Muscle layer of duodenum (tissue), 2 donors: ENCODE measurements around the gene ATG2A.

Experiments
- H3K27ac ChIP-seq: one replicate; pipeline ENCODE4 v1.7.0; 2013; ENCODE audit warnings: mild to moderate bottlenecking, low read length
- H3K27me3 ChIP-seq: one replicate; pipeline ENCODE4 v1.7.0; 2013; ENCODE audit warnings: low read depth, mild to moderate bottlenecking, control low read depth, low read length
- H3K36me3 ChIP-seq, 2 donors: one replicate each; pipeline ENCODE4 v1.7.0; 2013; ENCODE audit warnings: low read length in 2 of 2, control low read depth in 1 of 2, mild to moderate bottlenecking in 1 of 2; ENCODE audit not compliant: insufficient read depth in 2 of 2, control insufficient read depth in 1 of 2
- H3K4me1 ChIP-seq, 2 donors: one replicate each; pipeline ENCODE4 v1.7.0; 2013; ENCODE audit warnings: low read length in 2 of 2, mild to moderate bottlenecking in 2 of 2, control low read depth in 1 of 2, moderate library complexity in 1 of 2; ENCODE audit not compliant: insufficient read depth in 2 of 2, control insufficient read depth in 1 of 2
- H3K4me3 ChIP-seq, 2 donors: one replicate each; pipeline ENCODE4 v1.7.0; 2013; ENCODE audit warnings: low read length in 2 of 2, low read depth in 1 of 2, mild to moderate bottlenecking in 1 of 2
- H3K9me3 ChIP-seq, 2 donors: one replicate each; pipeline ENCODE4 v1.7.0; 2013; ENCODE audit warnings: low read length in 2 of 2, control low read depth in 1 of 2, mild to moderate bottlenecking in 1 of 2; ENCODE audit not compliant: control insufficient read depth in 1 of 2
- donor health status: healthy.

Gene ATG2A

DNA sequence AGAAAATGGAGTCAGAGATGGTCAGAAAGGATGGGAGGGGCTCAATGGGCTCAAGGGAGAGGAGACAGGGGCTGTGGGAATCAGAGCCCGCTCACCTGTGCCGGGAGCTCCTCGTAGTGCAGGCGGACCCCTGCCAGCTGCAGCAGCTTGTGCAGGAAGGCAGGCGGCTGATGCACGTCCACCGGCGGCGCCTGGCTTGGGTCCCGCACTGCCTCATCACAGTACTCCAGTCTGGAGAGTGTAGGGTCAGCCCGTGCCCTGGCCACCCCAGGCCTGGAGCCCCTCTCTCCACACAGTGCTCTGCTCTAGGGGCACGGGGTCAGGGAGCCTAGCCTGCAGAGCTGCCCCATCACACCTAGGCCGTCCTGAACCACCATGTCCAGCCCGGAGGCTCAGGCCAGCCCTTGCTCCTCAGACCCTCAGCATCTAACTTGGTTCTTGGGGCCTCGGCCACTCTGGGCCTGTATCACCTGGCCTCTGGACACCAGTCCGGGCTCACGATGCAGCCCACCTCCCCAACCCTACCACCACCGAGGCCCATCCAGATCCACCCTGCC is 3.8 kb downstream of the ATG2A start:
- Histone ChIP-seq H3K4me3 (no peak overlapping the region), H3K9me3 (no peaks in the 10 kb centered on the region), H3K36me3 (peaks cover 32 to 62% of the 10 kb centered on the region in 2 donors), H3K27me3 (no peaks in the 10 kb centered on the region), H3K4me1 (peaks cover 12 to 26% of the 10 kb centered on the region in 2 donors), H3K27ac (no peak overlapping the region)

GRCh38 chr11:64911689-64912088 is 5.3 kb downstream of the ATG2A start:
- Histone ChIP-seq H3K27ac (no peak overlapping the region), H3K27me3 (no peaks in the 10 kb centered on the region), H3K4me1 (peaks cover 7 to 19% of the 10 kb centered on the region in 2 donors), H3K4me3 (no peak overlapping the region), H3K9me3 (no peaks in the 10 kb centered on the region), H3K36me3 (peaks cover 32 to 74% of the 10 kb centered on the region in 2 donors)

DNA sequence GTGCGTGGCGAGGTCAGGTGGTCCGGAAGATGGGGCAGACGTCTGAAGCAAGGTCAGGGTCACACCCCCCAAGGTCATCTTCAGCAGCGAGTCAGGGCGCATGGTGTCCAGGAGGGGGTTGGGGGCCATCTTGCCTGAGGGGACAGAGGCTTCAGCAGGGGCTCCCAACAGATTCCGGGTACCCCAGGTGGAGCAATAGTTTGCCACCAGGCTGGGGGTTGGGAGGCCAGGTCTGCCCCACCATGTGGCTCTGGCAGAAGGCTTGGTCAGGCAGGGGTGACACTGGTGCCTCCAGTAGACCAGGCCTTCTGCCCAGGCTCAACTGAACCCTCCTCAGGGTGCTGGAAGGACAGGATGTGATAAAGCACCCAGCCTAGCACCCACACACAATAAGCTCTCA is 5.9 kb downstream of the ATG2A start:
- Histone ChIP-seq H3K36me3 (peaks cover 32 to 80% of the 10 kb centered on the region in 2 donors), H3K4me3 (no peak overlapping the region), H3K4me1 (peaks cover 5 to 14% of the 10 kb centered on the region in 2 donors), H3K27ac (no peak overlapping the region), H3K27me3 (no peaks in the 10 kb centered on the region), H3K9me3 (no peaks in the 10 kb centered on the region)

- Histone ChIP-seq H3K9me3 (no peaks in the 10 kb centered on the region), H3K36me3 (peaks cover 32 to 86% of the 10 kb centered on the region in 2 donors), H3K4me1 (peaks cover 0 to 8% of the 10 kb centered on the region in 2 donors), H3K27ac (no peak overlapping the region), H3K27me3 (no peaks in the 10 kb centered on the region), H3K4me3 (no peak overlapping the region)
These were observed 6.4 kb downstream of the ATG2A start for GRCh38 chr11:64910451-64911093.

DNA sequence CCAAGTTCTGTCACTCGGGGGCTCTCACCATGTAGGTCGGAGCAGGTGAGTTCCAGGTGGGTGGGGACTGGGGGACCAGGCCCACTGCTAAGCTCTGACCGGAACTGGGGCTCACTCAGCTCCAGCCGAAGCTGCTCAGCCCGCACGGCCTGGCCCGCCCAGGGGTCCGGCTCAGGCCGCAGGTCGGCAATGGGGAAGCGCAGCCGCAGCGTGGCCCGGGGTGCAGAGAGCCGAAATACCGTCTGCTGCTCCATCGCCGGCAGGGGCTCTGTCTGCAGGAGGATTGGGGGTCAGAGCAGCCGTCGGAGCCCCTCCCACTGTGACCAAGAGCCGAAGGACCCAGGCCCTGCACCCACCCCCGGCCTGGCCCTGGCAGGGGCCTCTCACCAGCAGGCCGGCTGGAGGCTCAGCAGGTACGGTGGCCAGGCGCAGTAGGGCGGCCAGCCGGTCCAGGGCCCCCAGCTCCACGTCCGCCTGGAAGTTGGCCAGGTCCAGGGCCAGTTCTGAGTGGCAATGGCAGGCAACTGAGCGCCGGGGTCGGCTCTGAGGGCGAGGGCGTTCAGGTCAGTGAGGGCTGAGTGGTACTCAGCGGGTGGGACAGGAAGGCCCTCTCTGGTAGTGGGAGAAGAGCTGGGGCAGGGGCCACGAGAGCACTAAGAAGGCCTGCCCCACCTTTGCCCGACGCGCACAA is 7.2 kb downstream of the ATG2A start:
- Histone ChIP-seq H3K27me3 (no peaks in the 10 kb centered on the region), H3K27ac (no peak overlapping the region), H3K36me3 (peaks cover 32 to 93% of the 10 kb centered on the region in 2 donors), H3K4me3 (no peak overlapping the region), H3K4me1 (peaks cover 0 to under 1% of the 10 kb centered on the region in 2 donors), H3K9me3 (no peaks in the 10 kb centered on the region)

DNA sequence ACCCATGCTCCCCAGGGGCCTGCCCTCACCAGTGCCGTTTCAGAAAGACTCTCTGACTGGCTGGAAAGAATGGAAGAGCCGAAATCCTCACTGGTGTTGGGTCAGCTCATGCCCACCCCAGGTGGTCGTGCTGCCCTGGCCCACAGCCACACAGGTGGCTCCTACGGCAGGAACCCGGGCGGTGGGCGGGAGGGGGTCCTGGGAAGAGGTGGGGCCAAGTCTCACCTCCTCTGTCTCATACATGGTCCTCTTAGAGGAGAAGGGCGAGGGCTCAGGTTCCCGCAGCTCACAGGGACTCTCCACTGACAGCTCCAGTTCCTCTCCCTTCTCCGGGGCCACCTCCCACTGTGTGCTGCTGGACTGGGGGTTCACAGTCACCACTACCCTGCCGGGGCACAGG is 8.2 kb downstream of the ATG2A start:
- Histone ChIP-seq H3K27ac (no peak overlapping the region), H3K36me3 (peaks cover 31 to 88% of the 10 kb centered on the region in 2 donors), H3K4me1 (no peaks in the 10 kb centered on the region), H3K4me3 (no peak overlapping the region), H3K27me3 (no peaks in the 10 kb centered on the region), H3K9me3 (no peaks in the 10 kb centered on the region)

DNA sequence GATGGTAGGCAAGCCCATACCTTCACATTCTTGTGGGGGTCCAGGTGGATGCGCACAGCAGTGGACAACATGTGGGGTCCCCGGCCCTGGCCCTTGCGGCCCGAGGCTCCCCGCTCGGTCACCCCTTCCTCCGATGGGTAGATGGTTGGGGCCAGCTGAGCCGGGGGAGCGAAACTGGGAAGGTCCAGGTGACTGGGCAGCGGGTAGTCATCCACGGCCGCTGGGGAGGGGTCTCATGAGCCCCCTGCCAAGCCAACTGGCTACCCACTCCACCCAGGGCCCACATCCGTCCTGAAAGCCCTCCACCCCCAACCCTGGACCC is 10.7 kb downstream of the ATG2A start:
- Histone ChIP-seq H3K4me3 (no peak overlapping the region), H3K27ac (no peak overlapping the region), H3K36me3 (peaks cover 27 to 86% of the 10 kb centered on the region in 2 donors), H3K27me3 (no peaks in the 10 kb centered on the region), H3K9me3 (no peaks in the 10 kb centered on the region), H3K4me1 (no peaks in the 10 kb centered on the region)

GRCh38 chr11:64905516-64906313 is 11.3 kb downstream of the ATG2A start:
- H3K27me3 ChIP-seq = no peaks in the 10 kb centered on the region
- H3K4me1 ChIP-seq = no peaks in the 10 kb centered on the region
- H3K4me3 ChIP-seq = no peak overlapping the region
- H3K36me3 ChIP-seq = peaks cover 21 to 86% of the 10 kb centered on the region in 2 donors
- H3K9me3 ChIP-seq = no peaks in the 10 kb centered on the region
- H3K27ac ChIP-seq = no peak overlapping the region

DNA sequence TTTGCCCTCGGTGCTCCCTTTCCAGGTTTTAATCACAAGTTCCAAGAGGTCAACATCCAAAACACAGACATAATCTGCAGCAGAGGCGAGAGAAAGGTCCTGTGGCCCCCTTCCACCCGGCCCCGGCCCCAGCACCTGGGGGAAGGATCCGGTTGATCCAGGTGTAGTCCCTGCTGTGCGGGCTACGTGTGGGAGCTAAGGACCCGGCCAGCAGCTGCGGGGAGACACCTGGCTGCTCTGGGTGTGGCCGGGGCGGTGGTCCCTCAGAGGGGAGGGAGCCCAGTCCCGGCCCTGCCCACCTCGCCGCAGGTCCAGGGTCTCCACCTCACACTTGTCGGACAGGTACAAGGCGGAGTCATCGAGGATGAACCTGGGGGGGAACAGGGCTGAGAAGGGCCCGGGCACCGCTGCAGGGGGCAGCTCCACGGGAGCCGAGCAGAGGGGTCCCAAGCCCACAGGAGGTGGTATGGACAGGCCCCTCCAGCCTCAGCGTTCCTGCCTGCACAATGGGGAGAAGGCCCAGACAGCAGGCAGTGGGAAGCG is 13.6 kb downstream of the ATG2A start:
- H3K9me3 ChIP-seq = no peaks in the 10 kb centered on the region
- H3K36me3 ChIP-seq = peaks cover 14 to 85% of the 10 kb centered on the region in 2 donors
- no peaks in the 10 kb centered on the region for H3K4me1 ChIP-seq
- H3K4me3 ChIP-seq = no peak overlapping the region
- no peaks in the 10 kb centered on the region for H3K27me3 ChIP-seq
- no peak overlapping the region for H3K27ac ChIP-seq

DNA sequence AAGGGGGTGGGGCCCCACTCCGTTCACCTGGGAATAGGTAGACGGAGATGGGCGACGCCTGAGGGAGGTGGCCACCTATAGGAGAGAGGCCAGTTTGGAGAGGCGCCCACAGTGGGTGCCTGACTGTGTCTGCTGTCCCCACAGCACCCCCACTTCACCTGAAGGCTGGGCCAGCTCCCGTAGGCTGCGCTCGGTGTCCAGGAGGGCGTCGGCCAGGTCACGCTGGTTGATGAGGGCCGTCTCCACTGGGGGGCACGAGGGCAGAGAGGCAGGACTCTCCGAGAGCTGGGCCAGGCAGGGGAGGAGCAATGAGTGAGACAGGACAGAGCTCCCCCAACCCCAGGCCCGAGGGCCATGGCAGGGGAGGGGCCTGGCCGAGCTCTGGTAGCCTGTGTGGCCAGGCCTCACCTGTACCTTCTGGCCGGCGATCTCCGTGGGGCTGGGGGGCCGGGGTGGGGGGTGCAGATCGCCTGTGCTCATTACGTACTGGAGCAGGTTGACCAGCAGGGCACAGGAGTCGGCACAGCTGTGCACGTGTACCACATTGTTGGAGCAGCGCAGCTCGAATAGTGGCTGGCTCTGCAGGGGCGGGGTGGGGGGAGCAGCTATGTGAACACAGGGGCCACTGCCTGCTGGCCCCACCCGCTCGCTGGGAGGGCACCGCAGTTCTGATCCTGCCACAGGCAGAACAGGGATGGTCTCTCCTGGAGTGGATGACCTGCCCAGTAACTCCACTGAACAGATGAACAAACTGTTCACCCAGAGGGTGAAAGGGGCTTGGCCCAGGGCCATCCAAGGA is 14.7 kb downstream of the ATG2A start:
- H3K36me3 ChIP-seq = peaks cover 17 to 90% of the 10 kb centered on the region in 2 donors
- no peaks in the 10 kb centered on the region for H3K4me1 ChIP-seq
- no peaks in the 10 kb centered on the region for H3K27me3 ChIP-seq
- H3K9me3 ChIP-seq = no peaks in the 10 kb centered on the region
- H3K4me3 ChIP-seq = no peak overlapping the region
- no peak overlapping the region for H3K27ac ChIP-seq
